HG03354 (cell line): ENCODE data around the gene SGK1.
"Not testable (repeated sequence)": the region's sequence is repeated elsewhere in the genome, so short reads cannot be mapped to it uniquely, and the experiment has no call there.

ENCODE experiments used
- ATAC-seq: cut with Tn5 transposase; IDR thresholded peaks from one replicate; pipeline ENCODE4 v1.9.1; 2021; ENCODE audit warnings: mild to moderate bottlenecking; ENCODE audit not compliant: unreplicated experiment, poor library complexity, severe bottlenecking

The SGK1 gene

DNA sequence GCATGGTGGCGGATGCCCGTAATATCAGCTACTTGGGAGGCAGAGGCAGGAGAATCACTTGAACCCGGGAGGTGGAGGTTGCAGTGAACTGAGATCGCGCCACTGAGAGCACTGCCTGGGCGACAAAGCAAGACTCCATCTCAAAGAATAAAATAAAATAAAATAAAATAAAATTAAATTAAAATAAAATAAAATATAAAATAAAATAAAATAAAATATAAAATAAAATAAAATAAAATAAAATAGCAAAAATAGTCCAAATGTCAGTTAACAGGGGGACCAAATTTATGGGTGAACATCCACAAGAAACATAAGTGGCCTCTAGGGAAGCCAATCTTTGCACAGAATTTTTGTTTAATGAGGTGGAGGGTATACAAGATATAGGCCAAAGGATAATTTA, 120.2 kb downstream of the SGK1 start:
- ATAC-seq, result not testable (repeated sequence)

DNA sequence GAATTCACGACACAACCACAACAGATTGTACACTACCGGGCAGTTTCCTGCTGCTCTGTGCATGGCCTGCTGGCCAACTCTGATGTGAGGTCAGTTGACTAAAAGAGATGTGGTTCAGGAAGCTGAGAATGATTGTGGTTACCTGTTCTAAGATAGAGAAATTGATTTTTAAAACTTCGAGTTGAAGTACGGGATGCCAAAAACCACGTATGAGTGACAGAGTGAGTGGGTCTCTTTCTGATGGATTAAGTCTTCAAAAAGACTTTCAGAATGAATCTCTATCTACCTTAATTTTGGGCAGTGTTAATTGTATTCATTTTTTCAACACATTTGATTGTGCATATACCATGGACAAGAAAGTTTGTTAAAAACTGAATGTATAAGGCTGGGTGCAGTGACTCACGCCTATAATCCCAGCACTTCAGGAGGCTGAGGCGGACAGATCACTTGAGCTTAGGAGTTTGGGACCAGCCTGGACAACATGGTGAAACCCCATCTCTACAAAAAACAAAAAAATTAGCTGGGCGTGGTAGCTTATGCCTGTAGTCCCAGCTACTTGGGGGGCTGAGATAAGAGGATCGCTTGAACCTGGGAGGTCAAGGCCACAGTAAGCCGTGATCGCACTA, 121.2 kb downstream of the SGK1 start:
- ATAC-seq, result peak; percentile 73

DNA sequence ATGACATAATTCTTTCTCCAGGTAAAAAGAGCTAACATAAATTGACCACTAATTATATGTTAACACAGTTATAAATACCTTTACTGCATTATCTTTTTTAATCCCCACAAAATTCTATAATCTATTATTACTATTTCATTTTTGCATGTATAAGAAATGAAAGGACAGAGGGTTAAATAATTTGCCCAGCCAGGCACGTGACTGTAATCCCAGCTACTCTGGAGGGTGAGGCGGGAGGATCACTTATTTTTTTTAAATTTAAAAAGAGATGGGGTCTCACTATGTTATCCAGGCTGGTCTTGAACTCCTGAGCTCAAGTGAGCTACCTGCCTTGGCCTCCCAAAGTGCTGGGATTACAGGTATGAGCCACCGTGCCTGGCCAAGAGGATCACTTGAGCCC, 121.9 kb downstream of the SGK1 start:
- no peak for ATAC-seq

DNA sequence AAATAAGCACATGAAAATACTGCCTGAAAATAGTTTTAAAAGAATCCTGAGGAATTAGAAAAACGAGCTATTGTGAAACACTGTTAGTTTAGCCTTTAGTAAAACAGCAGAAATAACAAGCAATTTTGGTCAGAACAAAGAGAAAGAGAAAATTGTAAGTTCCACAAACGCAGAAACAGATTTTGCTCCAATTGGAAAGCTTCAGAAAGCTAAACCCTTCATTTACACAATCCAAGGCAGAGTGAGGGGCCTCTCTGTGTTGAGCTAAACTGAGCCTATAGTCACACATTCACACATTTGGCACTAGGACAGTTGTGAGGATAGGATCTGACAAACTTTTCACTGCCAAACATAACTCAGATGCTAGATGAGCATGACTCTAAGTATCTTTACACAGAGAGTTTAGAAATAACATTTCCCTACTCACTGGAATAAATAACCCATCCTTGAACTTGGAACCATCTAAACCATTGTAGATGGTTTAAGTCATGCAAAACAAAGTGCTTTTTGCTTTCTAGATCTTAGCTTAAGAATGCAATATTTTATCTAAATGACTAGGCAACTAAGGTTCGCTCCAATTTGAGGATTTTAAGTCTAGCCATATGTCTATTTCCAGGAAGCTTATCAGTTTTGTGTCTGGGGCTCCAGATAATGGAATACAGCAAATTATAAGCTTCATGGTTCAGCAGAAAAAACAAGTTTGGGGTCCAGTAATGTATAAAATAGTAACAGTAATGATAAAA, 122.6 kb downstream of the SGK1 start:
- ATAC-seq, result no peak

DNA sequence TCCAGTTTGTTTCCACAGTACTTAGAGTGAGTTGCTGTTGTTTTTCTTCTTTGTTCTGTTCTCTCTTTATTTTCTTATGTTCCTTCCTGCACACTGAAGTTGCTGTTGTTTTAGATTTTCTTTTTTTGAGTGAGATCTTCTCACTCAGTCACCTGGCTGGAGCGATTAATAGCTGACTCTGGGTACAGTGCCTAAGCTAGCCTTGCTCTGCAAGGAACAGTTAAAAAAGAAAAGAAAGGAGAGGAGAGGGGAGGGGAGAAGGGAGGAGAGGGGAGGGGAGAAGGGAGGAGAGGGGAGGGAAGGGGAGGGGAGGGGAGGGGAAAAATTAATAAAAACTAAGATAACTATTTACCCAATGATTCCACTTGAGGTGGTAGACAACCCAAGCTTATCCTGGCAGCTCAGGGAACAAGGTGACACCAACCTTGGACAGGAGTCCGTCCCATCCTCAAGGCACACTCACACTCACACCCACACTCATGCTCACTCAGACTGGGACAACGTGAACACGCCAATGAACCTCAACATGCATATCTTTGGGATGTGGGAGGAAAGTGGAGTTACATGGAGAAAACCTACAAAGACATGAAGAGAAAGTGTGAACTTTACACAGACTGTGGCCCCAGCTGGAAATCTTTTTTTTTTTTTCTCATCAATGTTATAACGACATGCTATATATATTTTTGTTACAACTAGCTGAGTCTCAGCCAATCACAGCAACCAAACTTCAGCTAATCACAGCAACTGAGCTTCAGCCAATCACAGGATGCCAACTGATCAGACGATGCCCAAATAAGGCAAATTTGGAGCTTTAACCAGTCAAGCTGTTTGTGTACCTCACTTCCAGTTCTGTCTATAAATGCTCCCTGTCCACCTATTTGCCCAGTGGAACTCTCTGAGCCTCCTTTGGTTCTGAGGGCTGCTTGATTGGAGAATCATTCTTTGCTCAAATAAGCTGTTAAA, 124.1 kb downstream of the SGK1 start:
- ATAC-seq, result no peak

DNA sequence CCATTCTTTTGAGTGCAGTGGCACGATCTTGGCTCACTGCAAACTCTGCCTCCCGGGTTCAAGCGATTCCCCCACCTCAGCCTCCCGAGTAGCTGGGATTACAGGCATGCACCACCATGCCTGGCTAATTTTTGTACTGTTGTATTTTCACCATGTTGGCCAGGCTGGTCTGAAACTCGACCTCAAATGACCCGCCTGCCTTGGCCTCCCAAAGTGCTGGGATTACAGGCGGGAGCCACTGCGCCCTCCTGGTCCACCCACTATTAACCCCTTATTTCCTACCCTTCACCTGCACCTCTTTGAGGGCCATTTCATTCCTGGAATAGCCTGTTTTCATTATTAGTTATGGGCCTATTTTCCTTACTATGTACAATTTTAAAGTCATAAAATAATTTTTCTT, 125.3 kb downstream of the SGK1 start:
- ATAC-seq, result not testable (repeated sequence)

DNA sequence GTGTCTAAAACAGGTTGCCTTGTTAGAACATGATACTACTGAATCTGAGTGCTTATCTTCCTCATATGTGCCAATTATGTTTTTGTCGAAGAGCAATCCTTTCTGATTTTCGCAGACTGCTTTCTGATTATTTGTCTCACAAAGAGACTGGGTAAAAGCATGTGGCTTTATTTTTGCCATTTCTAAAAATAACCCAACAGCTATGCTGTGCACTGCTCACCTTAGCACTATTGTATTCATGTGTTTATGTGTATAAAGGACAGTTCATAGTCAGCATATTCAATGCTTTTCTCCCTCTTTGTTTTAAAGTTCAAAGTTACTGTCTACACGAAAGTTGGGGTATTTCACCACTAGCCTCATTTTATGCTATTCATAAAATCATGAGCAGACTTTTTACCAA, 127.0 kb downstream of the SGK1 start:
- no peak for ATAC-seq

DNA sequence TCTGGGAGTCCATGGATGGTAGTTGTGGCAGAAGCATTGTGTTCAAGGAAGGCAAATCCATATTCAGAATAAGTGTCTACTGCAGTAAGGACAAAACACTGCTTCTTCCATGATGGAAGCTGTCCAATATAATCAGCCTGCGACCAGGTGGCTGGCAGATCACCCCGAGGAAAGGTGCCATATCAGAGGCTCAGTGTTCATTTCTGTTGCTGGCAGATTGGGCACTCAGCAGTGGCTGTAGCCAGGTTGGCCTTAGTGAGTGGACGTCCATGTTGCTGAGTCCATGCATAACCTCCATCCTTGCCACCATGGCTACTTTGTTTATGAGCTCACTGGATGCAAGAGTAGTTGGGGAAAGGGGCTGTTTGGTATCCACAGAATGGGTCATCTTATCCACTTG, 130.2 kb downstream of the SGK1 start:
- ATAC-seq, result no peak

DNA sequence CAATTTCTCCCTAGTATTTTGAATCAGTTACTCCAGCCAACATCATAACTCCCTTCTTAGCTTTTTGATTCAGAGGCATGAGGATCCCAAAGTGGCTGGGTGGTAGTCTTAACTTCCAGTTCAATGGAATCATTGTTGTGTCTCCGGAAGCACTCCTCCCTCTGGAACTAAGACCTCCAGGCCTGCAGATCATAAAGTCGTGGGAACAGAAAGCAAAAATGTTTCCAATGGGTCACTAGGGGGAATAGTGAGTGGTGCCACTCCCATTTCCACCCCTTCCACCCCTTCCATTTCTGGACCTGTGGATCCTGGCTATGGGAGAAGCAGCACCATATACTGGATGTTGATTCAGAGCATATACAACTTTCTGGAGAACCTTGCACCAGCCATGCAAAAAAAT, 130.8 kb downstream of the SGK1 start:
- no peak for ATAC-seq

DNA sequence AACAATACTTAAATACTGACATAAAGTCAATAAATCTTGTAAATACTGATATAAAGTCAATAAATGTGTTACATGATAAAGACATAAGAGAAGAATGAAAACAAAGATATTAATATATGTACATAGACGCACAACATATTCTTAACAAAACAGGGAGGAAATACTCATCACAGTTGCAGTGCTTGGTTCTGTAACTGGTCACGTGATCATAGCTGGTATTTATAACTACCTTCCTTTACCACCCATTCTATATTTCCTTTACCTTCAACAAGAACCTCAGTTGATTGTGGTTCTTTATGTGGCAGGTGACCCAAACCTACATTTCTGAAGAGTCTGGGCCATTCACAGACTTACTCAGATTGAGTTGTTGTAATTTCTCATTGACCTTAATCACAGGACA, 131.6 kb downstream of the SGK1 start:
- no peak for ATAC-seq

DNA sequence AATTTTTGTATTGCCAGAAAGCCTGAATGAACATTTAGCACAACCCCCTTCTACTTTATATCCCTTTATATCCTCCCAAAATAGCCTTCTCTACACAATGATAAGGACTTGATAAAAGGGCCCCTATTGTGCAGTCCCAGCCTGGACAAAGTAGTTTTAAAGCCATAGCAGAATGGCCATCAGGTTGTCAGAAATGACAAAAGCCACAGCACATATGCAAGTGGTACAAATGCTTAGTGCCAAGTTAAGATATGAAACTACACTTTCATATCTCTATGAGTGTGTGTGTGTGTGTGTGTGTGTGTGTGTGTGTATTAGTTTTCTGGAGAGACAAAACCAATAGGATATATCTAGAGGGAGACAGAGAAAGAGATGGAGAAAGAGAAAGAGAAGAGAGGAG, 132.6 kb downstream of the SGK1 start:
- no peak for ATAC-seq

DNA sequence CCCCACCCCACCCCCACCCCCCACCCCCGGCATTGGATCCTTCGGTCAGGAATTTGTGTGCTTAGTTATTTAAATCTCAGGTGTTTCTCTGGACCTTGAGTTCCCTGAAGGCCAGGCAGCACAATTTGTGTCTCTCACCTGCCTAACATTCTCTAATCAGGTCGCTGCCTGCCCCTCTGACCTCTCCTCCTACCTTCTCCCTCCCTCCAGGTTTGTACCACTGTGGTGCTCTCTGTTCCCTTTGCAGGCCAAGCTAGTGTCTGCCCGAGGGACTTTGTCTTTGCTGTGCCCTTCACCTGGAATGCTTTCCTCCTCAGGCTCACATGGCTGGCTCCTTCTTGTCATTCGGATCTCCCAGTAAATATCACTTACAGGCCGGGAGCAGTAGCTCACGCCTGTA, 134.1 kb downstream of the SGK1 start:
- no peak for ATAC-seq

DNA sequence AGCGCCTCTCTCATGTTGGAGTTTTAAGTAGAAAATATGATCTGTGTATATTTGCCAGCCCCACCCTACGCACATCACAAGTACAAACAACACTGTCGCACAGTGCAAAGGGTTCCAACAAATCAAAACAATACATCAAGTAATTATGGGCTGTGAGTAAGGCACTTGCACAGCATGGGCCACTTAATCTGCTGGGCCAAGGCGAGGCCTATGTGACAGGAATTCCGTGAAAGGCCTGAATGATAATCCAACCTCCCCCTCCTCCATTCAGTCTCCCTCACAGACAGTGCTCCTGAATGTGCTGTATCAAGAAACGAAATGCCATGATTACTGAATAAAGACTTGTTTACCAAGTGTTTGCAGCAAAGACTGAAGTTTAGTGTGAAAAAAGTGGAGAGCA, 135.4 kb downstream of the SGK1 start:
- ATAC-seq, result no peak

DNA sequence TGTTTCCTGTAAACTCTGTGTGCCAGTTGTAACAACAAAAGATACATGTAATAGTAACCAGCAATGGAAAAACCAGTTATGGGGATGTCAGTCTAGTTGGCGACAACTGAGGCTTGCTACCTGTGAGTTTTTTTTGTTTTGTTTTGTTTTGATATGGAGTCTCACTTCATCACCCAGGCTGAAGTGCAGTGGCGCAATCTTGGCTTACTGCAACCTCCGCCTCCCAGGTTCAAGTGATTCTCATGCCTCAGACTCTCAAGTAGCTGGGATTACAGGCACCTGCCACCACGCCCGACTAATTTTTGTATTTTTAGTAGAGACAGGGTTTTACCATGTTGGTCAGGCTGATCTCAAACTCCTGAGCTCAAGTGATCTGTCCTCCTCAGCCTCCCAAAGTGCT, 136.2 kb downstream of the SGK1 start:
- ATAC-seq, result not testable (repeated sequence)

DNA sequence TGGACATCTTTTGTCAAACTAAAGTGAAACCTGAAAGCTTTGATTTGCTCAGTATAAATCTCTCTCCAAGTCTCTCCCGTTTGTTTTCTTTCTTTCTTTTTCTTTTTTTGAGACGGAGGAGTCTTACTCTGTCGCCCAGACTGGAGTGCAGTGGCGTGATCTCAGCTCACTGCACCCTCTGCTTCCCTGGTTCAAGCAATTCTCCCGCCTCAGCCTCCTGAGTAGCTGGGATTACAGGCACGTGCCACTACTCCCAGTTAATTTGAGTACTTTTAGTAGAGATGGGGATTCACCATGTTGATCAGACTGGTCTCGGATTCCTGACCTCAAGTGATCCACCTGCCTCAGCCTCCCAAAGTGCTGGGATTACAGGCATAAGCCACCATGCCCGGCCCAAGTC, 136.7 kb downstream of the SGK1 start:
- ATAC-seq, result not testable (repeated sequence)

DNA sequence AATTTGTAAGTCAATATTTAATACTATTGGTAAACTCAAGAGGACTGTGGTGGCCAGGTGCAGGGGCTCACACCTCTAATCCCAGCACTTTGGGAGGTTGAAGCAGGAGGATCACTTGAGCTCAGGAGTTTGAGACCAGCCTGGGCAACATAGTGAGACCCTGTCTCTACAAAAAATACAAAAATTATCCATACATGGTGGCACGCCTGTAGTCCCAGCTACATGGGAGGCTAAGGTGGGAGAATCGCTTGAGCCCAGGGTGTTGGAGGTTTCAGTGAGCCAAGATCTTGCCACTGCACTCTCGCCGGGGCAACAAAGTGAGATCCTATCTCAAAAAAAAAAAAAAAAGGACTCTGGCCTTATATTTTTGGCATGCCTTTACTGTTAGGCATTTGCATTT, 137.4 kb downstream of the SGK1 start:
- ATAC-seq, result not testable (repeated sequence)

DNA sequence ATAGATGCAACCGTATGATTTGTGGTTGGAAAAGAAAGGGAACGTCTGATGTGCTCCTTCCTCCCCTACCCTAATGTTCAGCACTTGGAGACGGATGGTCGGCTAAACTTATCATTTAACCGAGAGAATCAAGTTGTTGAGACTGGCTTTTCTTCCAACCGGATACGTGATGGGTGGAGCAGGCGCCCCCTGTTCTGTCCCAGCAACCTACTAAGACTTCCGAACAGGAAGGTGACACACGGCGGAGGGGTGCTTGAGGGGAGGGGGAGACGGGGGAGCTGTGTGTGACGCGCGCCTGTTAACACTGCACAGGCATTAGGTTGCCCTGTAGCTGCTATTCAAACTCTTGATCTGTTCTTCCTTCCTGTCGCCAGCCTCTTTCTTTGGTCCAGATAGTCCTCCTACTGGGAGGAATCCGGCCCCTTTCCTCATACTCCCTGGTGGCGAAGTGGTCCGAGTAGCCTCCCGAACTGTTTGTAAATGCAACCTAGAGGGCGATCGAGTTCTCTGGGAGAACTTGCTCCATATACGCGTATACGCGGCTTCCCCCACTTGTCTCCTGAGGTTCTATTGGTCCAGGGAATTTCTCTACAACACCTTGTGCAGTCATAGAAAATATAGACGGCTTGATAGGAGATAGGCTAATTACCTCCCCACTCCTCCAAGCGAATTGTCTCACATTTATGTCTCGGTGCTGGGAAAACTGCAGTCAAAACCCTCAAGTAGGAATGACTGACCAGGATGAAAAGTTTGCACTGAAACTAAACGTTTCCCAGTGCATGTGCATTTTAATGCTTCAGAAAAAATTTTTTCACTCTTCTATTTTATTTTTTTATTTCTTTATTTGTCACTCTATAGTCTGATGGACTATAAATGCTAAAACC, 139.5 kb downstream of the SGK1 start:
- peak; percentile 15 for ATAC-seq

DNA sequence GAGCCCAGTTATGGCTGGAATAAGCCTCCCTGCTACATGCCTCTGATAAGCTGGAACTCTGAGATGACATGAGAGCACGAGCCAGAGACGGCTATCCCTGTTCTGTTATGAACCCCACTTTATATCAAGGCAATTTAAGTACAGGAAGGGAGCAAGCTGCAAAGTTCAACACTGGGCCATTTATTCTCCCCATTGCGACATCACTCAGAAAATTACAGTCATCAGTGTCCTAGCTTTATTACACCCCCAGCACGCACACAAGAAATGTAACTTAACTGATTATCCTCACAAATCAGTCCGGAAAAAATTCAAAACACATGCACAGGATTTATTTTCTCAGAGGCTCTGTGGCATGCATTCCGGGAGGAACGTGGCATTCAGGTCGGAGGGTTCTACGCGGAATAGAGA, 140.2 kb downstream of the SGK1 start:
- ATAC-seq, result no peak

DNA sequence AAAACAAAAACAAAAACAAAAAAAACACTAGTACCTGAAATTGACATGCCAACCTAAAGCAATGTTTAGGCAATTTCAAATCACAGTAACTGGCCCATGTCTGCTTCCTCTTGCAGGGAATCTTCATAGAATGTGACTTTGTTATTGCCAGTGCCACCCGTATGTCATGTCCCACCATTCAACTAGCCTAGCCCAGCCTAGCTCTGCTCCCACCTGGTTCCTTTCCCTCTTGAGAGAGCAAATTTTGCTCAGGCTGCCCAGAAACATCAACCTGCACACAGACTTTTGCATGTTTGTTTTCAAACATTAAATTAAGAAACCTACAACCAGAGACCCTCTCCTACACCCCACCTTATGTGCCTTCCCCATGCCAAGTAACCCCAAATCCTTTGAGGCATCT, 140.7 kb downstream of the SGK1 start:
- no peak for ATAC-seq
